ENCODE data around the gene NCBP3.

The NCBP3 gene

GRCh38 chr17:3761036-3761917 lies 84.8 kb downstream of the NCBP3 start:
- TF ChIP-seq, protein P1, sequence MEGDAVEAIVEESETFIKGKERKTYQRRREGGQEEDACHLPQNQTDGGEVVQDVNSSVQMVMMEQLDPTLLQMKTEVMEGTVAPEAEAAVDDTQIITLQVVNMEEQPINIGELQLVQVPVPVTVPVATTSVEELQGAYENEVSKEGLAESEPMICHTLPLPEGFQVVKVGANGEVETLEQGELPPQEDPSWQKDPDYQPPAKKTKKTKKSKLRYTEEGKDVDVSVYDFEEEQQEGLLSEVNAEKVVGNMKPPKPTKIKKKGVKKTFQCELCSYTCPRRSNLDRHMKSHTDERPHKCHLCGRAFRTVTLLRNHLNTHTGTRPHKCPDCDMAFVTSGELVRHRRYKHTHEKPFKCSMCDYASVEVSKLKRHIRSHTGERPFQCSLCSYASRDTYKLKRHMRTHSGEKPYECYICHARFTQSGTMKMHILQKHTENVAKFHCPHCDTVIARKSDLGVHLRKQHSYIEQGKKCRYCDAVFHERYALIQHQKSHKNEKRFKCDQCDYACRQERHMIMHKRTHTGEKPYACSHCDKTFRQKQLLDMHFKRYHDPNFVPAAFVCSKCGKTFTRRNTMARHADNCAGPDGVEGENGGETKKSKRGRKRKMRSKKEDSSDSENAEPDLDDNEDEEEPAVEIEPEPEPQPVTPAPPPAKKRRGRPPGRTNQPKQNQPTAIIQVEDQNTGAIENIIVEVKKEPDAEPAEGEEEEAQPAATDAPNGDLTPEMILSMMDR (IDR thresholded peaks at IDR 0.05), result no peak

DNA sequence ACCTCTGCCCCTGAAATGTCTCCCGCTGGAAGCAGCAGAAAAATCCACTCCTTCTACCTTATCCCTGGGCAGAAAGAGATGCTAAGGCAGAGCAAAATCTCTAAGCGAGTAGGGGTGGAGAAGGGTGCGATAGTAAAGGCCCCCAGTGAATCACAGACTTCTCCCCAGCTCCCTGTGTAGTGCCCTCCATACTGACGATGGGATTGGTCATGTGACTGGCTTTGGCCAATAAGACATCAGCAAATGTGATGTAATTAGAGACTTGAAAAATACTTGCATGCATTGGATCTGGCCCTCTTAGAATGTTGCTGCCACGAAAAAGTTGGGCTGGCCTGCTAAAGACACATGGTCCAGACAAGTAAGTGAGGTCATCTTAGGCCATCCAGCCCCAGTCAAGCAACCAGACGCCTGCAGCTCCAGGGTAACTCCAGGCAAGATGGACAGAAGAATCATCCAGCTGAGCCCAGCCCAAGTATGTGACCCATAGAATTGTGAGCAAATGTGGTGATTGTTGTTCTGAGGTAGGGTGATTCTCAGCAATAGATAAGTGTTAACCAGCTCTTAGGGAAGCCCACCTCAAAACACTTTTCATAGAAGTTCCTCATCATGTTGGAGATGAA lies 86.3 kb downstream of the NCBP3 start:
- TF ChIP-seq, protein P1 (IDR thresholded peaks at IDR 0.05), result no peak

- TF ChIP-seq, protein P1 (IDR thresholded peaks at IDR 0.05), result no peak
These were observed 90.6 kb downstream of the NCBP3 start for GRCh38 chr17:3755335-3756030.

GRCh38 chr17:3754458-3755334 lies 91.3 kb downstream of the NCBP3 start:
- TF ChIP-seq, protein P1 (IDR thresholded peaks at IDR 0.05), result no peak

GRCh38 chr17:3754066-3754457 lies 92.0 kb downstream of the NCBP3 start:
- TF ChIP-seq, protein P1 (IDR thresholded peaks at IDR 0.05), result no peak

- TF ChIP-seq, protein P1 (IDR thresholded peaks at IDR 0.05), result no peak
These were observed 92.4 kb downstream of the NCBP3 start for GRCh38 chr17:3753624-3754023.
